H1 (cell line): ENCODE measurements around the gene ZBTB47. TPM values are rescaled to one million over a fixed set of nuclear protein-coding genes. Genes with fewer than 3 reads are reported as not detected.

Experiments
- CTBP2 ChIP-seq: IDR thresholded peaks from 2 replicates; pipeline ENCODE4 v1.7.0; 2011; ENCODE audit warnings: borderline replicate concordance, mild to moderate bottlenecking, moderate library complexity, mixed read lengths, low read length; ENCODE audit not compliant: insufficient read depth, insufficient read length
- GABPA ChIP-seq: IDR thresholded peaks from 2 replicates; pipeline ENCODE4 v1.6.1; 2011; ENCODE audit warnings: mild to moderate bottlenecking, low read length, moderate library complexity, borderline replicate concordance; ENCODE audit not compliant: insufficient read depth
- KDM5A ChIP-seq: fragments of 200-600 bp; IDR thresholded peaks from 2 replicates; pipeline ENCODE4 v1.7.1; 2012; ENCODE audit warnings: mild to moderate bottlenecking, low read length, inconsistent platforms, mixed read lengths
- RBBP5 ChIP-seq: IDR thresholded peaks from 2 replicates; pipeline ENCODE4 v1.7.1; 2012; ENCODE audit warnings: low read depth, mild to moderate bottlenecking, inconsistent platforms, low read length, moderate library complexity, borderline replicate concordance
- RFX5 ChIP-seq: IDR thresholded peaks from 2 replicates; pipeline ENCODE4 v1.6.1; 2011; ENCODE audit warnings: low read depth, low read length, improper control_type of control experiment, borderline replicate concordance
- SP1 ChIP-seq: IDR thresholded peaks from 2 replicates; pipeline ENCODE4 v1.6.1; 2011; ENCODE audit warnings: low read depth, low read length
- polyA plus RNA-seq, 7 experiments: library from polyadenylated mRNA; depleted of rRNA in 3 of 7; stranded (reverse) in 5 of 7; unstranded in 2 of 7; fragments of >200 nt in 5 of 7; fragments of 200-250 nt in 2 of 7; gene quantifications; 1 replicate in 5 of 7; 2 replicates in 1 of 7; 4 replicates in 1 of 7; pipeline versions ENCODE4 v1.2.1 to v1.2.3, GENCODE V29; 2011 to 2013; ENCODE audit warnings: missing spikeins in 2 of 7, mixed read lengths in 2 of 7
- total RNA-seq: library from RNA; stranded (reverse); fragmentation: NEBNext Ultra II Directional; extraction: Animal tissue kit (Norgen Biotek cat#: 25700); gene quantifications from 2 replicates; pipeline ENCODE4 v1.2.1, GENCODE V29; 2021

Gene ZBTB47
- total and polyA plus RNA-seq, 2 of the 8 experiments (the other 6 are each of a cell fraction or from before 2014, with no cell fraction given): 2.8 to 4.1 TPM

GRCh38 chr3:42704136-42704841 is 50.8 kb downstream of the ZBTB47 start (continued):
- TF ChIP-seq SP1: no peak
- no peak for TF ChIP-seq GABPA
- no peak for TF ChIP-seq KDM5A
- TF ChIP-seq CTBP2: no peak
- no peak for TF ChIP-seq RBBP5
- no peak for TF ChIP-seq RFX5
